K562 (cell line): ENCODE measurements around the gene LRRC41. TPM values are rescaled to one million over a fixed set of nuclear protein-coding genes. Genes with fewer than 3 reads are reported as not detected.

Experiments used
- ARNT ChIP-seq, 2 experiments: fragments of 450-650 bp; IDR thresholded peaks; 2 replicates each; pipeline ENCODE4 v1.6.1; 2016; ENCODE audit warnings: mild to moderate bottlenecking in 1 of 2
- BRF1 ChIP-seq: IDR thresholded peaks from 3 replicates; pipeline ENCODE4 v1.6.1; 2011; ENCODE audit warnings: borderline replicate concordance, mild to moderate bottlenecking; ENCODE audit not compliant: insufficient read length; ENCODE audit errors: extremely low read depth
- CTCF ChIP-seq, 3 experiments: IDR thresholded peaks in 2 of 3; conservative IDR thresholded peaks in 1 of 3; 2 replicates each; pipeline ENCODE4 v1.5.1; 2011 to 2012; ENCODE audit warnings: low read length in 3 of 3, mild to moderate bottlenecking in 3 of 3, control low read depth in 2 of 3, improper control_type of control experiment in 1 of 3, inconsistent platforms in 1 of 3, low read depth in 1 of 3, mixed read lengths in 1 of 3, moderate library complexity in 1 of 3; ENCODE audit not compliant: insufficient read depth in 2 of 3
- FOXK1 ChIP-seq: sonication (generic); formaldehyde crosslinking; IDR thresholded peaks from 2 replicates; pipeline ENCODE4 v1.8.0; 2022; ENCODE audit warnings: missing genetic modification reagents, mild to moderate bottlenecking, borderline replicate concordance
- KAT8 ChIP-seq: fragments of 450-650 bp; IDR thresholded peaks from 2 replicates; pipeline ENCODE4 v1.6.1; 2016; ENCODE audit warnings: low read depth, mild to moderate bottlenecking
- KLF16 ChIP-seq: IDR thresholded peaks from 2 replicates; pipeline ENCODE4 v1.6.1; 2016; ENCODE audit warnings: antibody characterized with exemption
- MYC ChIP-seq, 2 experiments: fragments of 250-450 bp in 1 of 2; sonication (Bioruptor Pico) in 1 of 2; IDR thresholded peaks; 2 replicates each; pipeline versions ENCODE4 v1.5.1 to v1.6.1; 2012 to 2021; ENCODE audit warnings: low read depth in 2 of 2, borderline replicate concordance in 1 of 2, improper control_type of control experiment in 1 of 2, low read length in 1 of 2, mild to moderate bottlenecking in 1 of 2, moderate library complexity in 1 of 2
- NR0B1 ChIP-seq: fragments of 450-650 bp; IDR thresholded peaks from one replicate; pipeline ENCODE4 v1.6.1; 2018; ENCODE audit warnings: mild to moderate bottlenecking, moderate library complexity; ENCODE audit not compliant: partially characterized antibody
- PRPF4 ChIP-seq: fragments of 200-400 bp; formaldehyde crosslinking; IDR thresholded peaks from one replicate; pipeline ENCODE4 v1.6.1; 2017; ENCODE audit warnings: low read length, low read depth, mild to moderate bottlenecking; ENCODE audit not compliant: insufficient read depth, poor library complexity, severe bottlenecking
- SMAD3 ChIP-seq: fragments of 450-650 bp; formaldehyde crosslinking; conservative IDR thresholded peaks from 2 replicates; pipeline ENCODE4 v1.4.0; 2020; ENCODE audit warnings: mild to moderate bottlenecking
- SMARCB1 ChIP-seq: IDR thresholded peaks from 2 replicates; pipeline ENCODE4 v1.6.1; 2011; ENCODE audit warnings: improper control_type of control experiment, low read depth; ENCODE audit not compliant: insufficient read length
- TCF7 ChIP-seq: sonication (generic); IDR thresholded peaks from 2 replicates; pipeline ENCODE4 v1.6.1; 2016; ENCODE audit warnings: antibody characterized with exemption, borderline replicate concordance
- TRIM25 ChIP-seq: fragments of 450-650 bp; IDR thresholded peaks from 2 replicates; pipeline ENCODE4 v1.7.0; 2016; ENCODE audit warnings: borderline replicate concordance
- ZBTB33 ChIP-seq: sonication (generic); formaldehyde crosslinking; IDR thresholded peaks from 2 replicates; pipeline ENCODE4 v1.8.1; 2023; ENCODE audit warnings: mild to moderate bottlenecking, missing genetic modification reagents
- ZNF311 ChIP-seq: fragments of 250-450 bp; sonication (Bioruptor Pico); IDR thresholded peaks from 2 replicates; pipeline ENCODE4 v1.4.0; 2020; ENCODE audit warnings: mild to moderate bottlenecking, moderate library complexity
- ZNF408 ChIP-seq: fragments of 250-450 bp; sonication (Bioruptor Pico); IDR thresholded peaks from 2 replicates; pipeline ENCODE4 v1.4.0; 2020; ENCODE audit warnings: low read depth, mild to moderate bottlenecking, moderate library complexity
- ZNF584 ChIP-seq: fragments of 200-800 bp; sonication (Bioruptor generic); IDR thresholded peaks from 2 replicates; pipeline ENCODE4 v1.6.1; 2016; ENCODE audit warnings: low read depth, mild to moderate bottlenecking, missing genetic modification characterization, missing compliant biosample characterization
- ZNF778 ChIP-seq: fragments of 450-650 bp; formaldehyde crosslinking; IDR thresholded peaks from 2 replicates; pipeline ENCODE4 v1.4.0; 2020; ENCODE audit warnings: mild to moderate bottlenecking, moderate library complexity
- polyA plus RNA-seq, 8 experiments: library from polyadenylated mRNA; depleted of rRNA in 4 of 8; stranded (reverse) in 5 of 8; unstranded in 3 of 8; fragments of >200 nt; fragmentation: Nextera tagmentation in 2 of 8; fragmentation: Illumina TruSeq in 1 of 8; extraction: Ambion mirVana in 2 of 8; extraction: Trizol in 1 of 8; gene quantifications; 2 replicates each; pipeline versions ENCODE4 v1.2.1 to v1.2.3, GENCODE V29; 2011 to 2014; ENCODE audit warnings: inconsistent platforms in 1 of 8, missing spikeins in 1 of 8
- total RNA-seq, 7 experiments: library from RNA; depleted of rRNA in 6 of 7; stranded (reverse); fragments of >200 nt in 6 of 7; fragmentation: Illumina TruSeq in 2 of 7; extraction: Trizol in 2 of 7; gene quantifications; 2 replicates each; pipeline versions ENCODE4 v1.2.1 to v1.2.3, GENCODE V29; 2011 to 2021; ENCODE audit warnings: low replicate concordance in 1 of 7

LRRC41 gene
- total and polyA plus RNA-seq, 9 of the 15 experiments (the other 6 are each of a cell fraction or from before 2014, with no cell fraction given): 10.5 to 64.7 (median 44.2) TPM

- TF ChIP-seq TRIM25: no peak
- TF ChIP-seq ZBTB33: no peak
- no peak for TF ChIP-seq CTCF (IDR thresholded peaks at IDR 0.05 in 2 of 3, conservative IDR thresholded peaks at IDR 0.05 in 1 of 3; ENCODE audit: insufficient read depth in 2 of 3, low read depth in 1 of 3, low read length in 3 of 3)
- no peak for TF ChIP-seq ZNF584
- no peak for TF ChIP-seq KAT8
- no peak for TF ChIP-seq SMARCB1
- peak; percentile 94 for TF ChIP-seq MYC (IDR thresholded peaks at IDR 0.05; ENCODE audit: low read depth, low read length)
- peak; percentile 92; the same call in 1 of the 2 replicates for TF ChIP-seq MYC (CRISPR knock-in tag; IDR thresholded peaks at IDR 0.05; ENCODE audit: borderline replicate concordance, low read depth)
- no peak for TF ChIP-seq KLF16
- no peak for TF ChIP-seq ZNF311 (CRISPR knock-in tag)
- no peak for TF ChIP-seq ZNF778
- TF ChIP-seq PRPF4: no peak
- no peak for TF ChIP-seq NR0B1
- no peak for TF ChIP-seq BRF1
- TF ChIP-seq FOXK1 (CRISPR knock-in tag): peak; percentile 92; the same call in 1 of the 2 replicates
- TF ChIP-seq TCF7: 0 out of 2 replicates have a peak, but pooled peaks have one; percentile 15
- TF ChIP-seq SMAD3 (CRISPR knock-in tag): no peak
- no peak for TF ChIP-seq ZNF408 (CRISPR knock-in tag)
- TF ChIP-seq ARNT (IDR thresholded peaks at IDR 0.05): no peak
Measured at GRCh38 chr1:46246548-46247435, 56.6 kb downstream of the LRRC41 start (continued).
